ENCODE data around the gene HSF4. TPM values are rescaled to one million over a fixed set of nuclear protein-coding genes. Genes with fewer than 3 reads are reported as not detected.

The HSF4 gene
- total RNA-seq, 1 experiment from 2014 or later, result 39.4 TPM

GRCh38 chr16:67173808-67174705, 9.5 kb downstream of the HSF4 start:
- CTCF ChIA-PET, result interaction anchor here (0.6 to 1.8 kb wide), 12 partner anchors 10 to 1280 kb away, joined by 3 to 5 read pairs (median 3); partner anchors contain the start of gene NFATC3
- Mint-ChIP-seq H3K9me3 (ENCODE audit: unreplicated experiment) (no peaks in the 10 kb centered on the region), H3K27ac (ENCODE audit: unreplicated experiment) (peak overlapping the region; percentile 53), H3K4me1 (ENCODE audit: low read depth, unreplicated experiment) (peaks cover 42% of the 10 kb centered on the region), H3K36me3 (ENCODE audit: insufficient read depth, unreplicated experiment) (peaks cover 39% of the 10 kb centered on the region), H3K27me3 (ENCODE audit: insufficient read depth, unreplicated experiment) (no peaks in the 10 kb centered on the region), H3K4me3 (ENCODE audit: unreplicated experiment) (peak overlapping the region; percentile 78)
- TF ChIP-seq CTCF (IDR thresholded peaks at IDR 0.05; ENCODE audit: insufficient read depth in 1 of 2, low read depth in 1 of 2, low read length in 1 of 2, severe bottlenecking in 1 of 2, unreplicated experiment in 1 of 2), result peak in 1 of 2 experiments; percentile 50
- POLR2A ChIA-PET, result interaction anchor here (0.8 kb wide), 1 partner anchor 13 kb away, joined by 3 read pairs; no protein-coding TSS in a partner anchor
- peaks cover 36% of the 10 kb centered on the region for H3K4me1 ChIP-seq
- H3K36me3 ChIP-seq (ENCODE audit: control insufficient read depth, insufficient read depth, low read length), result no peaks in the 10 kb centered on the region
- intact Hi-C loops (cut with micrococcal nuclease; ENCODE audit: unreplicated experiment), result loop anchor here (1.0 kb wide), 1 partner anchor 12 kb away; no protein-coding TSS in a partner anchor
- peak; percentile 82 to 86 for DNase-seq
- BruUV-seq (replicated peaks), result TSS peak; percentile 5
- peak overlapping the region; percentile 41 for H3K4me3 ChIP-seq (ENCODE audit: low read depth, low read length)
- no peaks in the 10 kb centered on the region for H3K9me3 ChIP-seq
- H3K27me3 ChIP-seq (replicated peaks; ENCODE audit: control insufficient read depth, insufficient read depth, low read length), result no peaks in the 10 kb centered on the region

GRCh38 chr16:67174706-67175231, 10.2 kb downstream of the HSF4 start:
- intact Hi-C loops (cut with micrococcal nuclease; ENCODE audit: unreplicated experiment), result loop anchor here (1.0 kb wide), 1 partner anchor 12 kb away; no protein-coding TSS in a partner anchor
- no peaks in the 10 kb centered on the region for H3K9me3 ChIP-seq
- ChIA-PET POLR2A (no interaction called here), CTCF (interaction anchor here (0.6 to 1.8 kb wide), 7 partner anchors 10 to 1279 kb away, joined by 3 to 4 read pairs (median 3); partner anchors contain the start of gene NFATC3)
- Mint-ChIP-seq H3K4me1 (ENCODE audit: low read depth, unreplicated experiment) (peaks cover 43% of the 10 kb centered on the region), H3K36me3 (ENCODE audit: insufficient read depth, unreplicated experiment) (peaks cover 39% of the 10 kb centered on the region), H3K27me3 (ENCODE audit: insufficient read depth, unreplicated experiment) (no peaks in the 10 kb centered on the region), H3K27ac (ENCODE audit: unreplicated experiment) (no peak overlapping the region), H3K4me3 (ENCODE audit: unreplicated experiment) (no peak overlapping the region), H3K9me3 (ENCODE audit: unreplicated experiment) (no peaks in the 10 kb centered on the region)
- BruUV-seq (replicated peaks), result no TSS peak
- H3K27me3 ChIP-seq (replicated peaks; ENCODE audit: control insufficient read depth, insufficient read depth, low read length), result no peaks in the 10 kb centered on the region
- H3K4me1 ChIP-seq, result peaks cover 29% of the 10 kb centered on the region
- TF ChIP-seq CTCF (IDR thresholded peaks at IDR 0.05; ENCODE audit: insufficient read depth in 1 of 2, low read depth in 1 of 2, low read length in 1 of 2, severe bottlenecking in 1 of 2, unreplicated experiment in 1 of 2), result no peak
- H3K4me3 ChIP-seq (ENCODE audit: low read depth, low read length), result peak overlapping the region; percentile 41
- DNase-seq, result no peak
- H3K36me3 ChIP-seq (ENCODE audit: control insufficient read depth, insufficient read depth, low read length), result no peaks in the 10 kb centered on the region

GRCh38 chr16:67176662-67177061, 12.1 kb downstream of the HSF4 start:
- POLR2A ChIA-PET, result no interaction called here

More at GRCh38 chr16:67176662-67177061, 12.1 kb downstream of the HSF4 start:
- Histone ChIP-seq H3K27me3 (replicated peaks; ENCODE audit: control insufficient read depth, insufficient read depth, low read length) (no peaks in the 10 kb centered on the region), H3K4me1 (peaks cover 18% of the 10 kb centered on the region), H3K36me3 (ENCODE audit: control insufficient read depth, insufficient read depth, low read length) (no peaks in the 10 kb centered on the region), H3K9me3 (no peaks in the 10 kb centered on the region), H3K4me3 (ENCODE audit: low read depth, low read length) (no peak overlapping the region)
- no peaks in the 10 kb centered on the region for H3K27me3 Mint-ChIP-seq (ENCODE audit: insufficient read depth, unreplicated experiment)
- no peak for DNase-seq
- intact Hi-C loops (cut with micrococcal nuclease; ENCODE audit: unreplicated experiment), result no loop called here
- H3K36me3 Mint-ChIP-seq (ENCODE audit: insufficient read depth, unreplicated experiment), result peaks cover 31% of the 10 kb centered on the region
- no peak for TF ChIP-seq CTCF (IDR thresholded peaks at IDR 0.05; ENCODE audit: insufficient read depth in 1 of 2, low read depth in 1 of 2, low read length in 1 of 2, severe bottlenecking in 1 of 2, unreplicated experiment in 1 of 2)
- H3K4me1 Mint-ChIP-seq (ENCODE audit: low read depth, unreplicated experiment), result peaks cover 33% of the 10 kb centered on the region
- H3K9me3 Mint-ChIP-seq (ENCODE audit: unreplicated experiment), result no peaks in the 10 kb centered on the region
- no TSS peak for BruUV-seq (replicated peaks)
- no peak overlapping the region for H3K4me3 Mint-ChIP-seq (ENCODE audit: unreplicated experiment)
- no peak overlapping the region for H3K27ac Mint-ChIP-seq (ENCODE audit: unreplicated experiment)
- CTCF ChIA-PET, result interaction anchor here (0.9 to 1.1 kb wide), 2 partner anchors 196 to 278 kb away, joined by 4 to 6 read pairs; no protein-coding TSS in a partner anchor
